Calu3 (cell line): ENCODE measurements around the gene ACTR8. TPM values are rescaled to one million over a fixed set of nuclear protein-coding genes. Genes with fewer than 3 reads are reported as not detected.
A peak's percentile ranks its signal among the peaks of the same experiment; 100 is the strongest.

Experiments
- BruUV-seq: library from RNA; stranded (reverse); fragments of 400-500 nt; replicated peaks from 2 replicates; lab custom pipeline; 2021; lab: Mats Ljungman, UMichigan
- CTCF ChIA-PET: fragments of 300-600 bp; sonication (Branson Sonifier 250); formaldehyde crosslinking; loops from one replicate; lab custom pipeline; 2022; ENCODE audit warnings: antibody characterized with exemption; lab: Charles Lee
- DNase-seq: peaks from one replicate; pipeline ENCODE4 v3.0.0; 2022
- H3K27ac Mint-ChIP-seq: one replicate; pipeline ENCODE4 v1.8.0; 2022; ENCODE audit warnings: mixed read lengths; ENCODE audit not compliant: unreplicated experiment
- H3K27me3 Mint-ChIP-seq: one replicate; pipeline ENCODE4 v1.8.0; 2022; ENCODE audit warnings: mixed read lengths; ENCODE audit not compliant: unreplicated experiment
- H3K36me3 Mint-ChIP-seq: one replicate; pipeline ENCODE4 v1.8.0; 2022; ENCODE audit warnings: mild to moderate bottlenecking, moderate library complexity, mixed read lengths; ENCODE audit not compliant: insufficient read depth, unreplicated experiment
- H3K4me1 Mint-ChIP-seq: one replicate; pipeline ENCODE4 v1.8.0; 2022; ENCODE audit warnings: mild to moderate bottlenecking, low read depth, mixed read lengths; ENCODE audit not compliant: unreplicated experiment
- H3K4me3 Mint-ChIP-seq: one replicate; pipeline ENCODE4 v1.8.0; 2022; ENCODE audit warnings: mild to moderate bottlenecking, low read depth, moderate library complexity, mixed read lengths; ENCODE audit not compliant: unreplicated experiment
- H3K9me3 Mint-ChIP-seq: one replicate; pipeline ENCODE4 v1.8.0; 2022; ENCODE audit warnings: low read depth, mixed read lengths; ENCODE audit not compliant: unreplicated experiment
- intact Hi-C: fragments of 100-400 bp; cut with micrococcal nuclease; formaldehyde crosslinking; loops from one replicate; pipeline ENCODE4 v1.10.0; 2022; ENCODE audit not compliant: unreplicated experiment
- total RNA-seq: library from RNA; stranded (reverse); gene quantifications from 2 replicates; pipeline ENCODE4 v1.2.3, GENCODE V29; 2022
- TF ChIP-seq, protein P1 (sequence below): fragments of 200-600 bp; IDR thresholded peaks from one replicate; pipeline ENCODE4 v1.8.0; 2022; ENCODE audit warnings: antibody characterized with exemption; ENCODE audit not compliant: unreplicated experiment

The ACTR8 gene
- total RNA-seq, 1 experiment from 2014 or later: 21.5 TPM

DNA sequence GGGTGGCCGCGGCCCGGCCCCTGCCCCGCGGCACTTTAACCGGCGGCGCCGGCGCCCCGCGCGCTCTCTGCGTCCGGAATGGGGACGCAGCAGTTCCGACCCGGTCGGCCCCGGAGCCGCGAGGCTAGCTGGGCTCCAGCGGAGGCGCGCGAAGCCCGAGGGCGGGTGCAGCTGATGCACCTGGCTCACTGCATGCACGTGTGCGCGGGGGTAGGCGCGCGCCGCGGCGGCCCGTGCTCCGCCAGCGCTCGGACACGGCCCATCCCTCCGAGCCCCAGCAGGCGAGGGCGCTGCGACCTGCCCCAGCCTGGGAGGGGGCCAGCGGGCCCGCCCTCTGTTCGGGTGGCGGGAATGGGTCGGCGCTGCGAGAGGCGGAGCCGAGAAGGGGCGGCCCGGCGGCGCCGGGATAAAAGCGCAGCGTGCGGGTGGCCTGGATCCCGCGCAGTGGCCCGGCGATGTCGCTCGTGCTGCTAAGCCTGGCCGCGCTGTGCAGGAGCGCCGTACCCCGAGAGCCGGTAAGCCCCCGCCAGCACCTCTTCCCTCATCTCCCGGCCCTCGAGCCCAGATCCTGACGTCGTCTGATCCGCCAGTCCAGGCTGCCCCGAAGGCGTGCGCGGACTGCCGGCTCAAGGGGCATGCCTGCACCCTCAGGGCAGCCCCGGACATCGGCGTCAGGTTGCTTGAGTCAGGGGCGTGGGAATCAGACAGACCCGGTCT lies 35.7 kb downstream of the ACTR8 start, which contains the start of the genes CHDH and IL17RB:
Gene CHDH (minus strand): TSS at position 286 of the 717 bp plus-strand sequence. CDS start 22,411 bp downstream, outside the sequence.
Gene IL17RB (plus strand): TSS at position 435 of the 717 bp plus-strand sequence. CDS start 21 bp downstream, at position 456.
- peaks cover 47% of the 10 kb centered on the region for H3K4me1 Mint-ChIP-seq
- CTCF ChIA-PET: interaction anchor here (1.8 kb wide), 1 partner anchor 45 kb away, joined by 5 read pairs; the partner anchor contains the start of gene SELENOK
- H3K4me3 Mint-ChIP-seq: peak within 1 kb of the TSS; percentile 59
- intact Hi-C loops: no loop called here
- H3K36me3 Mint-ChIP-seq: peaks cover 32% of the 10 kb centered on the region
- H3K27ac Mint-ChIP-seq: peak within 1 kb of the TSS; percentile 83
- no peaks in the 10 kb centered on the region for H3K27me3 Mint-ChIP-seq
- no TSS peak for BruUV-seq
- TF ChIP-seq, protein P1, sequence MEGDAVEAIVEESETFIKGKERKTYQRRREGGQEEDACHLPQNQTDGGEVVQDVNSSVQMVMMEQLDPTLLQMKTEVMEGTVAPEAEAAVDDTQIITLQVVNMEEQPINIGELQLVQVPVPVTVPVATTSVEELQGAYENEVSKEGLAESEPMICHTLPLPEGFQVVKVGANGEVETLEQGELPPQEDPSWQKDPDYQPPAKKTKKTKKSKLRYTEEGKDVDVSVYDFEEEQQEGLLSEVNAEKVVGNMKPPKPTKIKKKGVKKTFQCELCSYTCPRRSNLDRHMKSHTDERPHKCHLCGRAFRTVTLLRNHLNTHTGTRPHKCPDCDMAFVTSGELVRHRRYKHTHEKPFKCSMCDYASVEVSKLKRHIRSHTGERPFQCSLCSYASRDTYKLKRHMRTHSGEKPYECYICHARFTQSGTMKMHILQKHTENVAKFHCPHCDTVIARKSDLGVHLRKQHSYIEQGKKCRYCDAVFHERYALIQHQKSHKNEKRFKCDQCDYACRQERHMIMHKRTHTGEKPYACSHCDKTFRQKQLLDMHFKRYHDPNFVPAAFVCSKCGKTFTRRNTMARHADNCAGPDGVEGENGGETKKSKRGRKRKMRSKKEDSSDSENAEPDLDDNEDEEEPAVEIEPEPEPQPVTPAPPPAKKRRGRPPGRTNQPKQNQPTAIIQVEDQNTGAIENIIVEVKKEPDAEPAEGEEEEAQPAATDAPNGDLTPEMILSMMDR: no peak
- peak; percentile 85 for DNase-seq
- H3K9me3 Mint-ChIP-seq: no peaks in the 10 kb centered on the region

DNA sequence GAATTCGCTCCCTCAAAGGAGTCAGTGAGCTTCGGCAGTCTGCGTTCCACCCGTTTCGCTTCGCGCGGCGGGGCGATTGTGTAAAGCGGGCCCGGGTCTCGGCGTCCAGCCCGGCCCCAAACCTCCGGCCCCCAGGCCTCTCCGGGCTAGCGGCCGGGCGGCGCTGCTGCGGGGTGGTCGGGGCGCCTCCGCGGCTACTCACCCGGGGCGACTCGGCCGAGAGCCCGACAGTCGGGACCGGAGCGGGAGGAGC lies 36.1 kb downstream of the ACTR8 start:
- peak overlapping the region; percentile 59 for H3K4me3 Mint-ChIP-seq
- no peaks in the 10 kb centered on the region for H3K27me3 Mint-ChIP-seq
- DNase-seq: no peak
- peaks cover 52% of the 10 kb centered on the region for H3K4me1 Mint-ChIP-seq
- TF ChIP-seq, protein P1: no peak
- CTCF ChIA-PET: interaction anchor here (1.8 kb wide), 1 partner anchor 46 kb away, joined by 5 read pairs; the partner anchor contains the start of gene SELENOK
- H3K27ac Mint-ChIP-seq: no peak overlapping the region
- no peaks in the 10 kb centered on the region for H3K9me3 Mint-ChIP-seq
- intact Hi-C loops: no loop called here
- BruUV-seq: no TSS peak
- peaks cover 32% of the 10 kb centered on the region for H3K36me3 Mint-ChIP-seq

DNA sequence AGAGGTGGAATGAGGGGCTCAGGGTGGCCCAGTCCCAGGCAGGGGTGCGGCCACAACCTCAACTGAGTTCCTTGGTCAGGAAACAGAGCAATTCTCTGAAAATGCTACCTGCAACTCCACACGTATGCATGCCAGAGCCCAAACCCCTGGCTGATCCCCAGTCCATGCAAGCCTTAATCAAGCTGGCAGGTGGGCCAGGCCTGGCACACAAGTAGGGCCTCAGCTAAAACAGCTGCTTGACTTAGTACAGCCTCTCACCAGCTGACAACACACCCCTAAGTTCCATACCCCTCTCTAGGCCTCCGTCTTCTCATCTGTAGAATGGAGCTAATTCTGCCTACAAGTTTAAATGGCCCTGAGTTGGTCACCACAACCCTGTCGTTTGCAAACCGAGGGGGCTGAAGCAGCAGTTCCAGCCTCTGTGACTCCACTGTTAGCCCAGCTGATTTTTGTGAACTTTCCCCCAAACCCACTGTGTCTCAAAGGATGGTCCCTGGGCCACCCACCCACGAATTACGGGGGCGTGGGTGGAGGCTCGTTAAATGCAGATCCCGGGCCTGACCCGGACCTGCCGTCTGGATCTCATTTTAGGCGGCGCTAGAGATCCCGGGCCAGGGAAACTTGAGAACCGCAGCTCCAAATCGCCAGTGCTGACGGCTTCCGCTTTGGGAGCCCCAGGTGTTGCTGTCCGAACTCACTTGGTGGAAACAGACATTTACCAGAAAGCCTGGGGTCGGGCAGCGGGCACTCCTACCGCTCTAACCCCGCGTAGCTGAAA lies 36.7 kb downstream of the ACTR8 start:
- BruUV-seq: no TSS peak
- TF ChIP-seq, protein P1: no peak
- Mint-ChIP-seq H3K9me3 (no peaks in the 10 kb centered on the region), H3K27ac (peak overlapping the region; percentile 83), H3K4me3 (peak overlapping the region; percentile 59), H3K27me3 (no peaks in the 10 kb centered on the region), H3K4me1 (peaks cover 52% of the 10 kb centered on the region), H3K36me3 (peaks cover 32% of the 10 kb centered on the region)
- peak; percentile 67 for DNase-seq
- CTCF ChIA-PET: interaction anchor here (1.8 kb wide), 1 partner anchor 46 kb away, joined by 5 read pairs; the partner anchor contains the start of gene SELENOK
- intact Hi-C loops: no loop called here

DNA sequence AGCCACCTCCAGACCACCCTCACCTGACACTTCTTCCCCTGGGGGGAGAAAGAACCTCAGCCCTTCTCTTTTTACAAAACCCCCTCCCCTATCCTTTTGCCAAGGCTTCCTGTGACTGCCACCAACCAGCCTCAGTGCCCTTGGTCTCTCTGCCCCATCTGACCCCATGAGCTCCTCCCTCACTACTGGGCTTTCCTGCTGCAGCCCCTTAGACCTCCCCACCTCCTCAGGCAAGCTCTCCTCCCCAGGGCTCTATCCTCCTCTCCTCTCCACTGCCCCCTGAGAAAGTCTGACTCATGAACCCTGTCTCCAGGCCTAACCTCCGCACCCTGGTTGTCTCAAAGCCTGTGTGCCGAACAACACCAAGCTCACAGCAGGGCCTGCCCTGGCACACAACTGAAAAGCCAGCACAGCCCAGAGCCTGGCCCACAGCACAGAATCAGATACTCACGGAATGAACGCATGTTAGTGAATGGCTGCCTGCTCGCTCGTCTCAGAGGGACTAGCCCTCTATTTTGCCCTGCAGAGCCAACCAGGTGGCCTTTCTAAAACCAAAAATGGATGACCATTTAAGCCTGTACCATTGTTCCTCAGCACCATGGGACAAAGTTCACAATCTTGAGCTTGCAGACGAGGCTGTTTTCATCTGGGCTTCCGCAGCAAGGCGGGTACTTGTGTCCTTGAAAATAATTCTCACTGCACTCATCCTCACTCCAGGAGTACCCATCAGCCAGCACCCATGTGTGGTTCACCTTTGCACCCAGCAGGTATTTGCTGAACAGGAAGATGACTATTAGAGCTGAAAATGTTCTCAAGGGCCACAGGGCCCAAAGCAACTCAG lies 37.5 kb downstream of the ACTR8 start:
- CTCF ChIA-PET: interaction anchor here (0.5 to 1.8 kb wide), 3 partner anchors 16 to 589 kb away, joined by 3 to 5 read pairs (median 4); partner anchors contain the start of genes SELENOK and TKT
- intact Hi-C loops: no loop called here
- peaks cover 32% of the 10 kb centered on the region for H3K36me3 Mint-ChIP-seq
- peak; percentile 16 for DNase-seq
- H3K27me3 Mint-ChIP-seq: no peaks in the 10 kb centered on the region
- H3K27ac Mint-ChIP-seq: peak overlapping the region; percentile 83
- no peaks in the 10 kb centered on the region for H3K9me3 Mint-ChIP-seq
- BruUV-seq: TSS peak; percentile 24
- peak overlapping the region; percentile 59 for H3K4me3 Mint-ChIP-seq
- H3K4me1 Mint-ChIP-seq: peaks cover 58% of the 10 kb centered on the region
- TF ChIP-seq, protein P1: no peak
